OCI-LY1 (cell line): ENCODE measurements around the gene RTKN2.

ENCODE experiments used
- H2AFZ ChIP-seq: fragments of 200-600 bp; sonication (generic), shearing (Covaris generic); 2 replicates; pipeline ENCODE4 v1.6.0; 2014; ENCODE audit warnings: antibody characterized with exemption, mild to moderate bottlenecking, low read length
- H3F3A ChIP-seq: fragments of 200-600 bp; sonication (generic), shearing (Covaris generic); 2 replicates; pipeline ENCODE4 v1.6.0; 2014; ENCODE audit warnings: mild to moderate bottlenecking, antibody characterized with exemption, low read length, moderate library complexity; ENCODE audit not compliant: insufficient read depth
- H3K27ac ChIP-seq: fragments of 200-600 bp; sonication (generic); 2 replicates; pipeline ENCODE4 v1.5.1; 2014; ENCODE audit warnings: low read length, mixed run types, mild to moderate bottlenecking, low read depth; ENCODE audit not compliant: poor library complexity, severe bottlenecking
- H3K27me3 ChIP-seq: fragments of 200-600 bp; sonication (generic); 2 replicates; pipeline ENCODE4 v1.6.0; 2014; ENCODE audit warnings: antibody characterized with exemption, mild to moderate bottlenecking, low read length, moderate library complexity; ENCODE audit not compliant: insufficient read depth
- H3K36me3 ChIP-seq: fragments of 200-600 bp; sonication (generic); 2 replicates; pipeline ENCODE4 v1.6.1; 2014; ENCODE audit warnings: mild to moderate bottlenecking, antibody characterized with exemption, low read length, moderate library complexity, mixed read lengths; ENCODE audit not compliant: insufficient read depth
- H3K4me1 ChIP-seq: fragments of 200-600 bp; sonication (generic); 2 replicates; pipeline ENCODE4 v1.5.1; 2014; ENCODE audit warnings: mild to moderate bottlenecking, low read length, moderate library complexity; ENCODE audit not compliant: insufficient read depth, severe bottlenecking
- H3K4me2 ChIP-seq: fragments of 200-600 bp; sonication (generic), shearing (Covaris generic); 2 replicates; pipeline ENCODE4 v1.6.1; 2014; ENCODE audit warnings: low read length
- H3K4me3 ChIP-seq: fragments of 200-600 bp; sonication (generic); 2 replicates; pipeline ENCODE4 v1.5.1; 2014; ENCODE audit warnings: low read length, low read depth, mild to moderate bottlenecking, mixed read lengths; ENCODE audit not compliant: poor library complexity, severe bottlenecking
- H3K79me2 ChIP-seq: fragments of 200-600 bp; shearing (Covaris generic); 2 replicates; pipeline ENCODE4 v1.6.1; 2016; ENCODE audit warnings: mixed run types, low read length, mixed read lengths; ENCODE audit not compliant: insufficient read depth
- H3K9ac ChIP-seq: fragments of 200-600 bp; sonication (generic), shearing (Covaris generic); 2 replicates; pipeline ENCODE4 v1.6.1; 2014; ENCODE audit warnings: mild to moderate bottlenecking, low read length, mixed read lengths
- H3K9me2 ChIP-seq: fragments of 200-600 bp; sonication (generic), shearing (Covaris generic); 2 replicates; pipeline ENCODE4 v1.6.1; 2014; ENCODE audit warnings: low read depth, mild to moderate bottlenecking, low read length, mixed read lengths
- H3K9me3 ChIP-seq: fragments of 200-600 bp; shearing (Covaris generic); 2 replicates; pipeline ENCODE4 v1.6.1; 2014; ENCODE audit warnings: low read length, mixed read lengths
- H4K20me1 ChIP-seq: fragments of 200-600 bp; sonication (generic), shearing (Covaris generic); 2 replicates; pipeline ENCODE4 v1.6.0; 2016; ENCODE audit warnings: mild to moderate bottlenecking, low read length; ENCODE audit not compliant: insufficient read depth
- CTCF ChIP-seq: fragments of 200-600 bp; sonication (generic), shearing (Covaris generic); IDR thresholded peaks from 2 replicates; pipeline ENCODE4 v1.5.1; 2017; ENCODE audit warnings: mild to moderate bottlenecking, antibody characterized with exemption, low read length, moderate library complexity, mixed read lengths
- EZH2 ChIP-seq: fragments of 200-600 bp; sonication (generic), shearing (Covaris generic); IDR thresholded peaks from 2 replicates; pipeline ENCODE4 v1.8.0; 2017; ENCODE audit warnings: borderline replicate concordance, mixed run types, mild to moderate bottlenecking, antibody characterized with exemption, low read length, moderate library complexity, mixed read lengths

RTKN2 gene

GRCh38 chr10:62234077-62234605 is 34.5 kb downstream of the RTKN2 start:
- no peak overlapping the region for H3K9ac ChIP-seq
- H3K27ac ChIP-seq = no peak overlapping the region
- no peaks in the 10 kb centered on the region for H4K20me1 ChIP-seq
- peaks cover 7% of the 10 kb centered on the region; the same call in 1 of the 2 replicates for H3K36me3 ChIP-seq
- H3K27me3 ChIP-seq = no peaks in the 10 kb centered on the region
- no peak overlapping the region for H2AFZ ChIP-seq
- no peak overlapping the region for H3K4me2 ChIP-seq
- TF ChIP-seq EZH2 = no peak
- TF ChIP-seq CTCF = no peak
- H3K4me3 ChIP-seq = no peak overlapping the region
- no peaks in the 10 kb centered on the region for H3K9me2 ChIP-seq
- H3K9me3 ChIP-seq = no peaks in the 10 kb centered on the region
- H3F3A ChIP-seq = no peaks in the 10 kb centered on the region
- H3K79me2 ChIP-seq = no peaks in the 10 kb centered on the region
- H3K4me1 ChIP-seq = peaks cover 5% of the 10 kb centered on the region

GRCh38 chr10:62233356-62234076 is 35.1 kb downstream of the RTKN2 start:
- no peak overlapping the region for H3K9ac ChIP-seq
- no peaks in the 10 kb centered on the region for H3F3A ChIP-seq
- H3K4me3 ChIP-seq = no peak overlapping the region
- H3K36me3 ChIP-seq = peaks cover 7% of the 10 kb centered on the region; the same call in 1 of the 2 replicates
- no peaks in the 10 kb centered on the region for H3K9me2 ChIP-seq
- no peaks in the 10 kb centered on the region for H3K79me2 ChIP-seq
- no peaks in the 10 kb centered on the region for H3K9me3 ChIP-seq
- peaks cover 5% of the 10 kb centered on the region for H3K4me1 ChIP-seq
- no peaks in the 10 kb centered on the region for H4K20me1 ChIP-seq
- TF ChIP-seq CTCF = no peak
- TF ChIP-seq EZH2 = no peak
- no peak overlapping the region for H2AFZ ChIP-seq
- no peaks in the 10 kb centered on the region for H3K27me3 ChIP-seq
- no peak overlapping the region for H3K4me2 ChIP-seq
- no peak overlapping the region for H3K27ac ChIP-seq

- no peaks in the 10 kb centered on the region for H3K79me2 ChIP-seq
- peaks cover 4% of the 10 kb centered on the region; the same call in 1 of the 2 replicates for H3K36me3 ChIP-seq
- H3K27me3 ChIP-seq = no peaks in the 10 kb centered on the region
- H3K4me2 ChIP-seq = no peak overlapping the region
- H4K20me1 ChIP-seq = no peaks in the 10 kb centered on the region
- TF ChIP-seq CTCF (no peak), EZH2 (no peak)
- no peaks in the 10 kb centered on the region for H3K4me1 ChIP-seq
- H3F3A ChIP-seq = no peaks in the 10 kb centered on the region
- H3K27ac ChIP-seq = no peak overlapping the region
- H3K9me2 ChIP-seq = no peaks in the 10 kb centered on the region
- H3K9me3 ChIP-seq = no peaks in the 10 kb centered on the region
- no peak overlapping the region for H3K9ac ChIP-seq
- H3K4me3 ChIP-seq = no peak overlapping the region
- no peak overlapping the region for H2AFZ ChIP-seq
Measured at GRCh38 chr10:62231805-62232204, 36.8 kb downstream of the RTKN2 start.
